IMR-90 (cell line): ENCODE measurements around the gene CYP2J2. TPM values are rescaled to one million over a fixed set of nuclear protein-coding genes. Genes with fewer than 3 reads are reported as not detected.
A peak's percentile ranks its signal among the peaks of the same experiment; 100 is the strongest.

Source experiments
- ATAC-seq: fragments of 200-7000 bp; cut with Tn5 transposase; 2 replicates; pipeline ENCODE4 v1.9.1; 2020; ENCODE audit warnings: low read depth, mild to moderate bottlenecking, moderate library complexity
- BruUV-seq: library from RNA; stranded (reverse); fragments of 400-500 nt; replicated peaks from 2 replicates; lab custom pipeline; 2021; lab: Mats Ljungman, UMichigan
- CTCF ChIA-PET: fragments of 300-600 bp; formaldehyde crosslinking; extraction: SDS; loops from one replicate; lab custom pipeline; 2021; ENCODE audit warnings: antibody characterized with exemption; lab: Yijun Ruan, JAX
- POLR2A ChIA-PET: fragments of 300-600 bp; sonication (Branson Sonifier 250); formaldehyde crosslinking; loops from one replicate; lab custom pipeline; 2022; ENCODE audit warnings: antibody characterized with exemption; ENCODE audit not compliant: unreplicated experiment; lab: Charles Lee
- DNase-seq: peaks from one replicate; pipeline ENCODE4 v3.0.0; 2013
- H2AFZ ChIP-seq: replicated peaks from 2 replicates; pipeline ENCODE3; 2013; ENCODE audit warnings: low read length, mild to moderate bottlenecking; ENCODE audit not compliant: poor library complexity
- H2AK5ac ChIP-seq: 2 replicates; pipeline ENCODE4 v1.6.1; 2013; ENCODE audit warnings: low read depth, low read length, inconsistent platforms
- H2AK9ac ChIP-seq: replicated peaks from 2 replicates; pipeline ENCODE3; 2013; ENCODE audit warnings: mild to moderate bottlenecking, low read depth, low read length, moderate library complexity; ENCODE audit not compliant: poor library complexity
- H2BK120ac ChIP-seq: 2 replicates; pipeline ENCODE4 v1.6.1; 2013; ENCODE audit warnings: low read depth, low read length, inconsistent platforms
- H2BK15ac ChIP-seq: 3 replicates; pipeline ENCODE4 v1.6.1; 2013; ENCODE audit warnings: low read depth, low read length, inconsistent platforms
- H2BK20ac ChIP-seq: 2 replicates; pipeline ENCODE4 v1.6.1; 2013; ENCODE audit warnings: low read depth, mild to moderate bottlenecking, inconsistent platforms, low read length, moderate library complexity
- H2BK5ac ChIP-seq: 2 replicates; pipeline ENCODE4 v1.6.1; 2013; ENCODE audit warnings: mild to moderate bottlenecking, low read depth, low read length, inconsistent platforms; ENCODE audit not compliant: poor library complexity, severe bottlenecking
- H3K14ac ChIP-seq: replicated peaks from 2 replicates; pipeline ENCODE4 v1.6.1; 2013; ENCODE audit warnings: low read depth, low read length, inconsistent platforms
- H3K18ac ChIP-seq: 2 replicates; pipeline ENCODE4 v1.6.1; 2013; ENCODE audit warnings: low read depth, low read length, control low read depth
- H3K23ac ChIP-seq: 2 replicates; pipeline ENCODE4 v1.6.1; 2013; ENCODE audit warnings: low read depth, low read length, inconsistent platforms
- H3K27ac ChIP-seq: 2 replicates; pipeline ENCODE4 v1.5.1; 2013; ENCODE audit warnings: mild to moderate bottlenecking, control low read depth, low read length; ENCODE audit not compliant: insufficient read depth
- H3K27me3 ChIP-seq: 2 replicates; pipeline ENCODE4 v1.6.1; 2013; ENCODE audit warnings: low read length; ENCODE audit not compliant: control insufficient read depth, insufficient read depth
- H3K36me3 ChIP-seq: 2 replicates; pipeline ENCODE4 v1.6.1; 2013; ENCODE audit warnings: low read length, mixed read lengths; ENCODE audit not compliant: control insufficient read depth, insufficient read depth
- H3K4ac ChIP-seq: 2 replicates; pipeline ENCODE4 v1.6.1; 2013; ENCODE audit warnings: low read depth, low read length, inconsistent platforms
- H3K4me1 ChIP-seq: 2 replicates; pipeline ENCODE4 v1.6.1; 2013; ENCODE audit warnings: low read length, mixed read lengths; ENCODE audit not compliant: control insufficient read depth, insufficient read depth
- H3K4me2 ChIP-seq: 2 replicates; pipeline ENCODE4 v1.6.1; 2013; ENCODE audit warnings: low read depth, mild to moderate bottlenecking, control low read depth, low read length, moderate library complexity
- H3K4me3 ChIP-seq: 2 replicates; pipeline ENCODE4 v1.5.1; 2013; ENCODE audit warnings: low read depth, mild to moderate bottlenecking, control low read depth, low read length, moderate library complexity; ENCODE audit not compliant: insufficient read depth
- H3K56ac ChIP-seq: 2 replicates; pipeline ENCODE4 v1.6.1; 2013; ENCODE audit warnings: low read length, inconsistent platforms; ENCODE audit not compliant: insufficient read depth; ENCODE audit errors: extremely low read depth
- H3K79me1 ChIP-seq, 2 experiments: 2 replicates each; pipeline ENCODE4 v1.6.1; 2013; ENCODE audit warnings: low read length in 2 of 2, inconsistent platforms in 1 of 2, low read depth in 1 of 2
- H3K9ac ChIP-seq: 2 replicates; pipeline ENCODE4 v1.6.1; 2013; ENCODE audit warnings: low read depth, low read length, control low read depth
- H3K9me1 ChIP-seq: 2 replicates; pipeline ENCODE4 v1.6.1; 2013; ENCODE audit warnings: low read length, inconsistent platforms; ENCODE audit not compliant: insufficient read depth
- H3K9me3 ChIP-seq: 2 replicates; pipeline ENCODE4 v1.6.1; 2013; ENCODE audit warnings: low read length; ENCODE audit not compliant: control insufficient read depth, insufficient read depth
- H4K20me1 ChIP-seq: 2 replicates; pipeline ENCODE4 v1.6.1; 2013; ENCODE audit warnings: low read length, inconsistent platforms; ENCODE audit not compliant: insufficient read depth
- H4K5ac ChIP-seq: 2 replicates; pipeline ENCODE4 v1.6.1; 2013; ENCODE audit warnings: mild to moderate bottlenecking, low read depth, low read length, control low read depth
- H4K8ac ChIP-seq, 2 experiments: 2 replicates each; pipeline ENCODE4 v1.6.1; 2013; ENCODE audit warnings: low read depth in 2 of 2, low read length in 2 of 2, control low read depth in 1 of 2, inconsistent platforms in 1 of 2
- H4K91ac ChIP-seq: 2 replicates; pipeline ENCODE4 v1.6.1; 2013; ENCODE audit warnings: low read depth, low read length, inconsistent platforms; ENCODE audit not compliant: insufficient read depth
- CEBPB ChIP-seq: IDR thresholded peaks from 2 replicates; pipeline ENCODE4 v1.6.1; 2012; ENCODE audit warnings: low read depth, low read length, improper control_type of control experiment
- CHD1 ChIP-seq: IDR thresholded peaks from 2 replicates; pipeline ENCODE4 v1.6.1; 2012; ENCODE audit warnings: low read depth, low read length, improper control_type of control experiment
- ELK1 ChIP-seq: fragments of 150-350 bp; IDR thresholded peaks from 2 replicates; pipeline ENCODE4 v1.6.1; 2016; ENCODE audit warnings: low read depth, mild to moderate bottlenecking, low read length, moderate library complexity, borderline replicate concordance
- FOS ChIP-seq: fragments of 150-350 bp; IDR thresholded peaks from 2 replicates; pipeline ENCODE4 v1.6.1; 2016; ENCODE audit warnings: low read depth, low read length
- MAFK ChIP-seq: IDR thresholded peaks from 2 replicates; pipeline ENCODE4 v1.6.1; 2012; ENCODE audit warnings: low read depth, low read length, improper control_type of control experiment
- MAZ ChIP-seq: IDR thresholded peaks from 2 replicates; pipeline ENCODE4 v1.6.1; 2012; ENCODE audit warnings: low read depth, mild to moderate bottlenecking, low read length, improper control_type of control experiment, moderate library complexity, borderline replicate concordance
- MXI1 ChIP-seq: IDR thresholded peaks from 2 replicates; pipeline ENCODE4 v1.6.1; 2012; ENCODE audit warnings: low read depth, mild to moderate bottlenecking, low read length, moderate library complexity, borderline replicate concordance
- NFE2L2 ChIP-seq: fragments of 150-350 bp; IDR thresholded peaks from 2 replicates; pipeline ENCODE4 v1.6.1; 2016; ENCODE audit warnings: low read depth, mild to moderate bottlenecking, low read length
- POLR2A ChIP-seq: IDR thresholded peaks from 2 replicates; pipeline ENCODE4 v1.6.1; 2012; ENCODE audit warnings: mild to moderate bottlenecking, low read depth, low read length
- RAD21 ChIP-seq: IDR thresholded peaks from 2 replicates; pipeline ENCODE4 v1.6.1; 2012; ENCODE audit warnings: low read length, improper control_type of control experiment
- RCOR1 ChIP-seq: IDR thresholded peaks from 2 replicates; pipeline ENCODE4 v1.6.1; 2012; ENCODE audit warnings: mild to moderate bottlenecking, low read length, improper control_type of control experiment; ENCODE audit not compliant: insufficient replicate concordance
- SMC3 ChIP-seq: fragments of 150-350 bp; IDR thresholded peaks from 2 replicates; pipeline ENCODE4 v1.6.1; 2016; ENCODE audit warnings: low read depth, mild to moderate bottlenecking, antibody characterized with exemption, low read length, moderate library complexity
- USF2 ChIP-seq: fragments of 150-350 bp; IDR thresholded peaks from 2 replicates; pipeline ENCODE4 v1.6.1; 2017; ENCODE audit warnings: mild to moderate bottlenecking, antibody characterized with exemption, low read length, low read depth
- WGBS, 2 experiments: methylation state at CpG; one replicate each; pipeline versions ENCODE4 v1.1.5 to v1.1.7; 2013; ENCODE audit warnings: missing lambda C conversion rate in 2 of 2; ENCODE audit not compliant: insufficient read length in 1 of 2; ENCODE audit errors: extremely low coverage in 2 of 2; 5-methylcytosine and 5-hydroxymethylcytosine counted together
- dilution Hi-C: fragments of 300-500 bp; cut with HindIII; formaldehyde crosslinking; loops from one replicate; pipeline ENCODE4 v1.14.3; 2018; ENCODE audit warnings: low sequenced_read_pairs; ENCODE audit not compliant: unreplicated experiment
- in situ Hi-C: fragments of 300-500 bp; cut with MboI; formaldehyde crosslinking; loops from 3 replicates; pipeline ENCODE4 v1.14.3; 2019; ENCODE audit warnings: low sequenced_read_pairs, inconsistent platforms, mixed read lengths
- intact Hi-C: fragments of 100-400 bp; cut with micrococcal nuclease; formaldehyde crosslinking; loops from 2 replicates; pipeline ENCODE4 v1.10.0; 2022
- polyA plus RNA-seq, 3 experiments: library from polyadenylated mRNA; depleted of rRNA; stranded (reverse); fragments of >200 nt; gene quantifications; 2 replicates each; pipeline ENCODE4 v1.2.3, GENCODE V29; 2012; ENCODE audit warnings: low replicate concordance in 1 of 3
- total RNA-seq: library from RNA; depleted of rRNA; stranded (reverse); fragments of >200 nt; gene quantifications from 2 replicates; pipeline ENCODE4 v1.2.3, GENCODE V29; 2012
- TF ChIP-seq, protein P1 (sequence below): conservative IDR thresholded peaks from 2 replicates; pipeline ENCODE4 v1.5.1; 2012; ENCODE audit warnings: mild to moderate bottlenecking, low read depth, low read length, improper control_type of control experiment

CYP2J2 gene
- total and polyA plus RNA-seq, 2 of the 4 experiments (the other 2 are of a cell fraction) = 0.18 TPM; not detected in 1

DNA sequence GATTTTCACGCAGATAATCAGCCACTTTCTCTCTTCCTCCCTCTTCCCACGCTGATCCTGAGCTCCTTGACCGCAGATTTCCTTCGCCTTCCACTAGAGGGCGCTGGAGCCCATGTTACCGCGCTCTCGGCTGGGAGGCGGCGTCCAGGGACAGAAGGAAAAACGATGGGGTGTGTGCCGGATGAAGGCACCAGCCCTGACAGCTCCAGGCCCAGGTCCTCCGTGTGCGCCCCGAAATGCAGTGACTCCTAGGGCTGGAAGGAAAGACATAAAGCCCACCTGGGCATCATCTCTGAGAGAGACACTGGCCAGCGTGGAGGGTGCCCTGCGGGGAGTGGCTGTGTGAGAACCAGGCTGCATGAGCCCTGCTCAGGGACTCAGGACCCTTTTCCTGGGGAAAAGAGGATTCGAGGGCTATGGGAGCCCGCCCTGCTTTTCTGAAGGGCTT is 44.9 kb upstream of the CYP2J2 start:
- no peak overlapping the region for H2BK15ac ChIP-seq
- H3K23ac ChIP-seq = no peak overlapping the region
- peak overlapping the region; percentile 18; the same call in 1 of the 2 replicates for H3K4me2 ChIP-seq
- no peak overlapping the region for H3K56ac ChIP-seq
- H2BK20ac ChIP-seq = no peak overlapping the region
- DNase-seq = peak; percentile 34
- H2AK5ac ChIP-seq = no peak overlapping the region
- H3K4ac ChIP-seq = no peak overlapping the region
- 3% methylated on average over 6 of the region's 19 CpGs; no CpG with 5 or more reads in 1 of the 2 experiments for WGBS, 2 experiments
- H3K9me3 ChIP-seq = no peaks in the 10 kb centered on the region
- peak overlapping the region; percentile 85 for H2AFZ ChIP-seq
- in situ Hi-C loops = no loop called here
- no peak overlapping the region for H4K5ac ChIP-seq
- peaks cover 5% of the 10 kb centered on the region for H3K4me1 ChIP-seq
- ChIA-PET POLR2A (interaction anchor here (0.5 kb wide), 1 partner anchor 894 kb away, joined by 7 read pairs; no protein-coding TSS in a partner anchor), CTCF (interaction anchor here (0.5 to 1.7 kb wide), 28 partner anchors 8 to 1084 kb away, joined by 3 to 7 read pairs (median 3); no protein-coding TSS in a partner anchor)
- intact Hi-C loops = loop anchor here (1.0 to 10.0 kb wide), 2 partner anchors 873 to 1072 kb away; no protein-coding TSS in a partner anchor
- H4K8ac ChIP-seq = no peak overlapping the region
- H3K36me3 ChIP-seq = no peaks in the 10 kb centered on the region
- no peaks in the 10 kb centered on the region for H3K9me1 ChIP-seq
- no peaks in the 10 kb centered on the region for H3K79me1 ChIP-seq
- H4K91ac ChIP-seq = no peak overlapping the region
- no peak overlapping the region for H2BK120ac ChIP-seq
- BruUV-seq = no TSS peak
- no peak overlapping the region for H2BK5ac ChIP-seq
- peaks cover 15% of the 10 kb centered on the region for H3K27me3 ChIP-seq
- peak overlapping the region; percentile 48 for H2AK9ac ChIP-seq
- dilution Hi-C loops = no loop called here
- H4K20me1 ChIP-seq = no peaks in the 10 kb centered on the region
- no peak overlapping the region for H3K18ac ChIP-seq
- H3K9ac ChIP-seq = no peak overlapping the region
- TF ChIP-seq NFE2L2 = no peak
- TF ChIP-seq CHD1 = no peak
- no peak for TF ChIP-seq ELK1
- no peak for TF ChIP-seq MXI1
- no peak for TF ChIP-seq MAFK
- TF ChIP-seq MAZ = no peak
- TF ChIP-seq, protein P1, sequence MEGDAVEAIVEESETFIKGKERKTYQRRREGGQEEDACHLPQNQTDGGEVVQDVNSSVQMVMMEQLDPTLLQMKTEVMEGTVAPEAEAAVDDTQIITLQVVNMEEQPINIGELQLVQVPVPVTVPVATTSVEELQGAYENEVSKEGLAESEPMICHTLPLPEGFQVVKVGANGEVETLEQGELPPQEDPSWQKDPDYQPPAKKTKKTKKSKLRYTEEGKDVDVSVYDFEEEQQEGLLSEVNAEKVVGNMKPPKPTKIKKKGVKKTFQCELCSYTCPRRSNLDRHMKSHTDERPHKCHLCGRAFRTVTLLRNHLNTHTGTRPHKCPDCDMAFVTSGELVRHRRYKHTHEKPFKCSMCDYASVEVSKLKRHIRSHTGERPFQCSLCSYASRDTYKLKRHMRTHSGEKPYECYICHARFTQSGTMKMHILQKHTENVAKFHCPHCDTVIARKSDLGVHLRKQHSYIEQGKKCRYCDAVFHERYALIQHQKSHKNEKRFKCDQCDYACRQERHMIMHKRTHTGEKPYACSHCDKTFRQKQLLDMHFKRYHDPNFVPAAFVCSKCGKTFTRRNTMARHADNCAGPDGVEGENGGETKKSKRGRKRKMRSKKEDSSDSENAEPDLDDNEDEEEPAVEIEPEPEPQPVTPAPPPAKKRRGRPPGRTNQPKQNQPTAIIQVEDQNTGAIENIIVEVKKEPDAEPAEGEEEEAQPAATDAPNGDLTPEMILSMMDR = peak; percentile 88
- TF ChIP-seq FOS = no peak
- peak; percentile 68 for TF ChIP-seq RAD21
- no peak for TF ChIP-seq POLR2A
- no peak for TF ChIP-seq CEBPB
- TF ChIP-seq USF2 = no peak
- TF ChIP-seq SMC3 = peak; percentile 35; the same call in 1 of the 2 replicates
- TF ChIP-seq RCOR1 = no peak
- H3K14ac ChIP-seq = no peak overlapping the region
- no peak overlapping the region for H3K4me3 ChIP-seq
- H3K27ac ChIP-seq = no peak overlapping the region
- peak; percentile 84 for ATAC-seq
